ENCODE data around the gene PTPRK.

Gene PTPRK

DNA sequence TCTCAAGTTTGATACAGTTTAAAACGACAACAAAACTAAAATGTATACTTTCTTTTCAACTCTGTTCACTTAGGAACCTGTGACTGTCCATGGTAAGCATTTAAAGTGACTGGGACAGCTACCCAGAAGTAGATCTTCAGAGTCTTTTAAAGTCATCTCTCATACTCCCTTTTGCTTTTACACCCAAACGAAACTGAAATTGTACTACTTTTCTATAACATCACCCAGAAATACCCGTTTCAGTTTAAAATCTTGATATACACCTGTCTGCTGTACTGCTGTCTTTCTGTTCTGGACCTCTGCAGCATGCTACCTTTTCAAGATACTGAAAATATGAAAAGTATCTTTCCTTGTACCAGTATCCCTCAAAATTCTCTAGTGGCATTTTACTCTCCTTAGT is 449.2 kb downstream of the PTPRK start:
- no peak overlapping the region for H3K4me3 ChIP-seq (ENCODE audit: low read length)
- no peak for TF ChIP-seq ZNF274 (IDR thresholded peaks at IDR 0.05; ENCODE audit: low read depth, low read length)

DNA sequence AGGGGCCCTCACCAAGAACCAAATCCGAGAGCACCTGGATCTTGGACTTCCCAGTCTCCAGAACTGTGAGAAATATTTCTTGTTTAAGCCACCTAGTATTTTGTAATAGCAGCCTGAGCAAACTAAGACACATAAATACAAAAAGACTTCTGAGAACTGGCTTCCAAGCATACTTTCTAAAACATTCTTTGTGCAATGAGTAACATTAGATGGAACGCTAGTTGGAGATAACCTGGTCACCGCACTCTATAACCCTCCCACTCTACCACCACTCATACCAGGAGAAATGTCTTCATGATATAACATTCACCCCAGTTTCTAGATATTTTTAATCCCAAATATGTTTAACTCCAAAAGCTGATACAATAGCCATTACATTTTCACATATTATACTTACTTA is 450.0 kb downstream of the PTPRK start:
- TF ChIP-seq ZNF274 (IDR thresholded peaks at IDR 0.05; ENCODE audit: low read depth, low read length), result no peak
- no peak overlapping the region for H3K4me3 ChIP-seq (ENCODE audit: low read length)

DNA sequence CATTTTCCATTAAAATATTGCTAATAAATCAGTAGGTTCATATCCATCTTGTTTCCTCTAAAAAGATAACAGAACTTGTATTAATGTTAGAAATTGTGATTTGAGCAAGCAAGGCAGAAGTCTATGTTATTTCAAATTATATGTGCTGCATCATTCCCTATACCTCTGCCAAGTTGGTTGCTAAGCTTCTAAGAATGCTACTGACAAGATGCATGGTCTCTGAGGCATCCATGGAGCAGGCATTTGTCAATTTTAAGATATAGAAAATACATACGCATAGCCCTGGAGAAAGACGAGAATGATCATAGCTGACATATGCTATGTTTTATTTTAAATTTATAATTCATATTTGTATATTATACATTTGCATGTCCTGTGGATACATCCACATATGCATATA is 451.2 kb downstream of the PTPRK start:
- TF ChIP-seq ZNF274 (IDR thresholded peaks at IDR 0.05; ENCODE audit: low read depth, low read length), result no peak
- H3K4me3 ChIP-seq (ENCODE audit: low read length), result no peak overlapping the region

DNA sequence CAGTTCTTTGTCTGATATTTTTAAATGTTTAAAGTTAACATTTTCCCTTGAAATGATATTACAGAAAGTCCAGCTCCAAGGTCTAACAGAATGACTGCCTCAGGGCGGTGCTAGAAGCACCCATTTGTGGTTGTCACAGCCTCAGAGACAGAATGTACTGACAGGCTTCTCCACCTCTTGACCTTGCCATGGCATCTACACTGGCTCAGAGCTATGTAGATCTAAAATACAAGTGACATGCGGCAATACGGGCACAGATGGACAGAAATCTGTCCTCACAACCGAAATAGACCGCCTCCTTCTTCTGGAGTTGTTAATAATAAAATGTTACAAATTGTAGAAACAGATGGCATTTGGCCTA is 452.3 kb downstream of the PTPRK start:
- no peak overlapping the region for H3K4me3 ChIP-seq (ENCODE audit: low read length)
- no peak for TF ChIP-seq ZNF274 (IDR thresholded peaks at IDR 0.05; ENCODE audit: low read depth, low read length)

DNA sequence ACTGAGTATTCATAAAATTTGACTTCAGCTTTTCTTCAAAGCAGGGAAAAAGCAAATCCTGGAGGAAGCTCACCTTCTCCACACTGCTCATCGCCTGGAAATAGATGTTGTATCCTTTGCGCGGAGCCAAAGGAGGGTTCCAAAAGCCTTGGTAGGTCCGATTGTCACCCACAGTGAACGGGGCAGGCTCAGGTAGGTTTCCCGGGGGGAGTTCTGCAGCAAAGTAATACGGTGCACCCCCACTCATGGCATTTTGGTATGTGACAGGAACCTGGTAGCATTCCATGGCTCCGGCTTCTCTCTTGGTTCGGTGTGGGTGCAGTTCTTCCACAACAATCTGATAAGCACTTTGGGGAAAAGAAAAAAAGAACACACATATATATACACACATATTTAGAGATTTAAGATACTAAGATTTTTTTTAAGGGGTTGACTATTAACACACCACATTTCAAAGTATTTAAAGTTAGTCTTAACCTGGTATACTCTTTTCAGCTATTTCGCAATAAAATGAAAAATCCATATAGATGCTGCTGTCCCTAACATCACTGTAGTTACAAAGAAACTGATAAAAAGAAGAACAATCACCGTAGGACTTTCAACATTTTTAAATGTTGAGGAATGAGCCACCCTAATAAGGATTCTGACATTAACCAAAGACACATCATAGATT is 452.8 kb downstream of the PTPRK start:
- no peak overlapping the region for H3K4me3 ChIP-seq (ENCODE audit: low read length)
- TF ChIP-seq ZNF274 (IDR thresholded peaks at IDR 0.05; ENCODE audit: low read depth, low read length), result no peak

DNA sequence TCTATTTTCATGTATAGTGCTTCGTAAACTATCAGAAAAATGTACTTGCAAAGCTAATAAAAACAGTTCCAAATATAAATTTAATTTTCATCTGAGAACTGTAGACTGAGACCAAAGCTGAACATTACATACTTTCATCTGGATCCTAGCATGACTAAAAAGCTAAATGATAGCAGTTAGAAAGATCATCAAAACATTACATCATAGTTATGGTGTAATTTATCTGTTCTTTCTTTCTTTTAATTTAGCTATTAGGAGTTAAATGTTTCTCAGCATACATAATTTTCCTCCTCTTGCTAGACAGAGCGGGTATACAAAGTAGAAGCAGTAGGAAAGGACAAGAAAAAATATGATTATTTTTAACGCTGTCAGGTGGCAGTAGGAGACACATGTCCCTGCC is 455.3 kb downstream of the PTPRK start:
- TF ChIP-seq ZNF274 (IDR thresholded peaks at IDR 0.05; ENCODE audit: low read depth, low read length), result no peak

DNA sequence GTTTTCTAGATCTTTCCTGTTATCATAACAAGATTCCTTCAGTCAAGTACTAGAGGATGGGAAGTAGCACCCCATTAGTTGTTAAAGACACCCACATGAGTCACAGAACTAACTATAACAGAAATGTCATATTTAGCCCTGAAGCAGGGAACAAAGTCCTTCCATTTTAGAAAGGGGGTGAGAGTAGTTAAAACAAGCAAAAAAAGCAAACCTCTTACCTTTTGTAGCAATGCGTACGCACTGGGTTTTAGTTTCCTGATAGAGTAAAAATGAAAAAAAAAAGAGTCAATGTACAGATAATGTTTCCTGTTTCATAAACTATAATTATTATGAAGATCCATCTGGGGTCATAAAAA is 455.9 kb downstream of the PTPRK start:
- no peak overlapping the region for H3K4me3 ChIP-seq (ENCODE audit: low read length)
- TF ChIP-seq ZNF274 (IDR thresholded peaks at IDR 0.05; ENCODE audit: low read depth, low read length), result no peak

More for the DNA sequence above, 455.3 kb downstream of the PTPRK start:
- H3K4me3 ChIP-seq (ENCODE audit: low read length), result no peak overlapping the region

DNA sequence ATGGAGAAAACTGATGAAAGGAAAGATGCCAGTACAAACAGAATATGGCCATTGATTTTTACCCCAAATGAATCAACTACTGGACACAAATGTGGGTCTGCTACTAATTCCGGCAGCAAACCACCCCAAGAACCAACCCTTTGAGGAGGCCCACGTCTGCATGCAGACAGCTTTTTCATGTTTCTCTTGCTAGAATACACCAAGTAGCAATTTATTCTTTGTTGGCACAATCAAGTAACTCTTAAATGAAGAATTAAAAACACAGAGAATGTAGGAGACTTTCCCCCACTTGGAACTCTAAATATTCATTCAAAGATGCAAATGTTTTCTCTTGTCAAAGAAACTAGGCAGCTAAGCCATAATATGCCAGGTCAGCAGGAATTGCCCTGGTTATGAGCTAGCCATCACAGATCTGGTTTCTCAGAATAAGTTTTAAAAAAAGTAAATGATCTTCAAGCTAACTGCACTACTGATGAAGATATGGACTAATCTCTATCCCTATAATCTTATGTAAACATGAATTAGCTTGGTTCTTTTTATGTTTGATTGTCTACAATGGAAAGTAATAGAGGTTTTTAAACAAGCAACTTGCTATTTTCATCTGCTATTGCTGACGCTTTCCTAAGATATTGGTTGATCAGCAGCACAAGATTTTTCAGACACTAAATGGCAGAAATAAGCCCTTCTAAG is 456.4 kb downstream of the PTPRK start:
- H3K4me3 ChIP-seq (ENCODE audit: low read length), result no peak overlapping the region
- TF ChIP-seq ZNF274 (IDR thresholded peaks at IDR 0.05; ENCODE audit: low read depth, low read length), result no peak

DNA sequence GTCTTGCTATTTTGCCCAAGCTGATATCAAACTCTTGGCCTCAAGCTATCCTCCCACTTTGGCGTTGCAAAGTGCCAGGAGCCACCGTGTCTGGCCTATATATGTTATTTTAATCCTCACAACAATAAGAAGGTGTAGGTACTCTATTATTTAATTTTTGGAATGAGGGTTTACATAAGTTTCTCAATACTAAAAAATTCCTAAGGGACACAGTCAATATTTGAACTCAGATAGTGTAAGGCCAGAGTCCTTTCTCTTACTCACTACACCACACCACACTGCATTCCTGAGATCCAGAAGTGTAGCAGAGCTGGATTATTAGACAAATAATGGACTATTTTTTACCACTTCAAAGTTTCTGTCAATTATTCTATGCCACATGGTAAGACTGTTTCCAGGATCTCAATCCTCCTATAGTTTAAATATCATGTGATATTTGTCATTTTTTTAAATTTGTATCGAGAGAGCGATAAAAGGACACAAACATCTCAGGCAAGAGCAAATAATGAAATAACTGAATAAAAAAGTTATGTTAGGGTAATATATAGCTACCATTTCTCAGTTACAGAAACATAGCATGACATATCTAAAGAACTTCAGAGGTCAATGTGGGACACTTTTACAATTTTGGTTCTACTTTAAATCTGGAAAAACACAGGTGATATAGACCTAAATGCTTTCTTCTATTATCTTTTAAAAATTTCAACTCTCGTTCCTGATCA is 457.4 kb downstream of the PTPRK start:
- H3K4me3 ChIP-seq (ENCODE audit: low read length), result no peak overlapping the region
- no peak for TF ChIP-seq ZNF274 (IDR thresholded peaks at IDR 0.05; ENCODE audit: low read depth, low read length)

DNA sequence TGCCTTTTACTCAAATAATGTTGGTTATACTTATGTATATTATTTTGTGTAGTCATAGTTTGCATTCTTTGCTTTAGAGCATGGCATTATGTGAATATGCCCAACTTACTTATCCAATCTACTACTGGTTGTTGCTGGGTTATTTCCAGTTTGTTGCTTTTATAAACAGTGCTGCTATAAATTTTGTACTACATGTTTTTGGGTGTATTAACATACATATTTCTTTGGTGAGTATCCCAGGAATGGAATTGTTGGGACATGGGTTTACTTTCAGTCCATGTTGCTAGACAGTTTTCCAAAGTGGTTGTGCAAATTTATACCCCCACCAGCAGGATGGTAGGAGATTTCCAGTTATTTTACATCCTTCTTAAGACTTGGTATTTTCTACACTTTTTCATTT is 462.5 kb downstream of the PTPRK start:
- no peak overlapping the region for H3K4me3 ChIP-seq (ENCODE audit: low read length)
- no peak for TF ChIP-seq ZNF274 (IDR thresholded peaks at IDR 0.05; ENCODE audit: low read depth, low read length)

DNA sequence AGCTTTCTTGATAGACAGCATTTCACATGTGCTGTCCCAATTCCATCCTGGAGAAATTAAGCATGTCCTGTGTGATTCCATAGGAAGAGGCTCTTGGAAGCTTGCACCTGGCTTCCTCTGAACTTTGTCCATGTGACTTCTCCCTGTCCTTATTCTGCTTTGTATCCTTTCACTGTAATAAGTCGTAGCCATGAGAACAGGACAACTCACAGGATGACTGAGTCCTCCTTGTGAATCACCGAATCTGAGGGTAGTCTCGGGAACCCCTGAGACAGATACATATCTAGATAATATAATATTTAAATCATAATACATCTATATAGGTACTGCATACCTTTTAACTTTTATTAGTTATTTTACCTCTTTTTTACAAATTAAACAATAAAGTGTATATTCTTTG is 462.9 kb downstream of the PTPRK start:
- no peak for TF ChIP-seq ZNF274 (IDR thresholded peaks at IDR 0.05; ENCODE audit: low read depth, low read length)
- H3K4me3 ChIP-seq (ENCODE audit: low read length), result no peak overlapping the region

DNA sequence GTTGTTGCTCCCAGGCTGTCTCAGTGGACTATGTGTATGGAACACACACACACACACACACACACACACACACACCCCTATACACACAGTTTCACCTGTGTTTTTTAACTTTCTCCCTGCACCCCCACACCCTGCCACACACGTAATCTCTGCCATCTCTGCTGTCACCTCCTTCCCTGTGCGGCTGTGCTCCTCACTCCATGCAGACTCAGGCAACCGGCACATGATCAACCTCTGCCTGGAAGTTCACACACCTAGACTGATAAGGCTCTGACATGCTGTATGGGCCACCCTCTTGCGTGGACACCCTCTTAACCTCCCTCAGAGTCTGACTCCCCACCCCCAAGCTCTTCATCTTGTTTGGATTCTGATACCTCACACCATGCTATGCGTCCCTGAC is 467.3 kb downstream of the PTPRK start:
- TF ChIP-seq ZNF274 (IDR thresholded peaks at IDR 0.05; ENCODE audit: low read depth, low read length), result no peak
- H3K4me3 ChIP-seq (ENCODE audit: low read length), result no peak overlapping the region

DNA sequence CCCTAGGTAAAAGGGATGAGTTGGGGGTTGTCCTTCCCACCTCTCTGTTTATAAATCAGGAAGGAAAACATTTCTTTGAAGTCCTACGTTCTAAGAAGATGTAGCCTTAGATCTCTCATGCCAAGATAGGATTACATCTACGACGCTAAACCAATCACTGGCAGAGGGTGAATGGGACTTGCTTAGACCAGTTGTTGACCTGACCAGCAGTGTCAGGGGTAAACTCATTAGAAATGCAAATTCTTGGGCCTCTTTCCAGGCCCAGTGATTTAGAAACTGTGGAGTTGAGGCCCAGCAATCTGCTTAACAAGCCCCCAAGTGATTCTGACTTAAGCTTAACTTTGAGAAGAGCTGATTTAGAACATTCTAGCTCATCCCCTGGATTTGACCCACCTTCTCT is 472.4 kb downstream of the PTPRK start:
- H3K4me3 ChIP-seq (ENCODE audit: low read length), result no peak overlapping the region
- TF ChIP-seq ZNF274 (IDR thresholded peaks at IDR 0.05; ENCODE audit: low read depth, low read length), result no peak

DNA sequence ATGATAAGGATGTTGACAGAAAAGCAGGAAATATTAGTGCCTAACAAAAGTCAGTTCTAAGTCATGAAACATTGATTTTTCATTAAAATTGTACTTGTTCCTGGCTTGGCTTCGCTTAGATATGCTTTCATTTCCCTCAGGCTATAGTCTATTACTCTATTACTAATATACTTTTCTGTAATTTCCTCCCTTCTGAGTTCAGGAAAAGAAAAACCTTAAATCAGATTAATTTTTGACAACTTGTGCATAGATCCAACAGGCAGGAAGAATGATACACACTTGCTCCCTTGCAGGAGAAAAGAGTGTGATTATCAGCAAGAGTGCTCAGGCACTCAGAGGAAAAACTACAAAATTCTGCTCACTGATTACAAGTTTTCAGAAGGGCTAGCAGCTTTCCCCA is 474.4 kb downstream of the PTPRK start:
- no peak overlapping the region for H3K4me3 ChIP-seq (ENCODE audit: low read length)
- no peak for TF ChIP-seq ZNF274 (IDR thresholded peaks at IDR 0.05; ENCODE audit: low read depth, low read length)

DNA sequence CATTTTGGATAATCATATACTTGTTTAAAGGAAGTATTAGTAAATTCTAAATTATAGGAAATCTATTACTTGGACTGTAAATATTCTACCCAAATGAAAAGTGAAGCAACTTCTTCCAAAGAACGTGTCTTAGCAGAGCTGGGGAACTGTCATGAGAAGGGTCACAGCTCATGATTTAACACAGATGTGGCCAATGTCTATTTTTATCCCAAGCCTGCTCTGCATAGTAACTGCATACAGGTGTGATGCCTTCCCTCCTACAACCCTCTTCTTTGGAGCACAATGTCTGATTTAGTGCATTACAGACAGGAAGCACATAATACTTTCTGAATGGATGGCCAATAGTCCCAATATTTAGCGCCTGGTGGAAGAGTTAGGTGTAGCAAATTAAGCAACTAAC is 480.9 kb downstream of the PTPRK start:
- TF ChIP-seq ZNF274 (IDR thresholded peaks at IDR 0.05; ENCODE audit: low read depth, low read length), result no peak
- H3K4me3 ChIP-seq (ENCODE audit: low read length), result no peak overlapping the region
